NT2/D1 (cell line): ENCODE results near the gene GAREM1.

Experiments
- SUZ12 ChIP-seq: IDR thresholded peaks from 2 replicates; pipeline ENCODE4 v1.6.1; 2011; ENCODE audit not compliant: insufficient read length, insufficient read depth; ENCODE audit errors: extremely low read depth
- YY1 ChIP-seq: IDR thresholded peaks from 2 replicates; pipeline ENCODE4 v1.6.1; 2011; ENCODE audit not compliant: insufficient read length, insufficient read depth
- ZNF274 ChIP-seq: IDR thresholded peaks from 2 replicates; pipeline ENCODE4 v1.6.1; 2011; ENCODE audit warnings: mild to moderate bottlenecking, low read depth, low read length

- TF ChIP-seq YY1 (no peak), ZNF274 (no peak), SUZ12 (no peak)
These were observed 194.4 kb downstream of the GAREM1 start for GRCh38 chr18:32276256-32276655.
